BLaER1 (cell line): ENCODE results near the gene CTRB1.
"Not testable (repeated sequence)": the region's sequence is repeated elsewhere in the genome, so short reads cannot be mapped to it uniquely, and the experiment has no call there.

Experiments
- H3K27ac ChIP-seq: shearing (Covaris generic); formaldehyde crosslinking; 2 replicates; pipeline ENCODE4 v1.8.1; 2022
- H3K27me3 ChIP-seq: shearing (Covaris generic); formaldehyde crosslinking; 2 replicates; pipeline ENCODE4 v1.8.1; 2022
- H3K36me3 ChIP-seq: shearing (Covaris generic); formaldehyde crosslinking; 2 replicates; pipeline ENCODE4 v1.8.1; 2022
- H3K4me1 ChIP-seq: shearing (Covaris generic); formaldehyde crosslinking; 2 replicates; pipeline ENCODE4 v1.8.1; 2022
- H3K4me2 ChIP-seq: shearing (Covaris generic); formaldehyde crosslinking; 2 replicates; pipeline ENCODE4 v1.8.1; 2022
- H3K4me3 ChIP-seq: shearing (Covaris generic); formaldehyde crosslinking; 2 replicates; pipeline ENCODE4 v1.8.1; 2022
- H3K9ac ChIP-seq: shearing (Covaris generic); formaldehyde crosslinking; 2 replicates; pipeline ENCODE4 v1.8.1; 2022
- H3K9me3 ChIP-seq: shearing (Covaris generic); formaldehyde crosslinking; 2 replicates; pipeline ENCODE4 v1.8.1; 2022
- H4K20me1 ChIP-seq: shearing (Covaris generic); formaldehyde crosslinking; 2 replicates; pipeline ENCODE4 v1.8.1; 2022
- Cebpa-rat ChIP-seq: shearing (Covaris generic); IDR thresholded peaks from 2 replicates; pipeline ENCODE4 v1.8.1; 2022

CTRB1 gene

GRCh38 chr16:75208861-75209505, 9.8 kb upstream of the CTRB1 start:
- no peaks in the 10 kb centered on the region for H3K9me3 ChIP-seq
- no peak overlapping the region for H3K27ac ChIP-seq
- H3K36me3 ChIP-seq, result no peaks in the 10 kb centered on the region
- no peaks in the 10 kb centered on the region for H4K20me1 ChIP-seq
- H3K4me1 ChIP-seq, result peaks cover 7% of the 10 kb centered on the region
- no peak for TF ChIP-seq Cebpa-rat
- no peak overlapping the region for H3K9ac ChIP-seq
- no peak overlapping the region for H3K4me2 ChIP-seq
- no peaks in the 10 kb centered on the region for H3K27me3 ChIP-seq
- no peak overlapping the region for H3K4me3 ChIP-seq

GRCh38 chr16:75209514-75209913, 9.3 kb upstream of the CTRB1 start:
- H3K27ac ChIP-seq, H3K27me3 ChIP-seq, H4K20me1 ChIP-seq, H3K4me1 ChIP-seq, H3K36me3 ChIP-seq, H3K4me3 ChIP-seq, H3K9ac ChIP-seq, H3K4me2 ChIP-seq, H3K9me3 ChIP-seq: not testable (repeated sequence)

- Histone ChIP-seq H3K4me1 (no peaks in the 10 kb centered on the region), H3K9me3 (no peaks in the 10 kb centered on the region), H4K20me1 (no peaks in the 10 kb centered on the region), H3K27ac (no peak overlapping the region), H3K27me3 (no peaks in the 10 kb centered on the region), H3K9ac (no peak overlapping the region), H3K4me2 (no peak overlapping the region), H3K36me3 (no peaks in the 10 kb centered on the region), H3K4me3 (no peak overlapping the region)
- TF ChIP-seq Cebpa-rat, result no peak
These were observed 8.8 kb upstream of the CTRB1 start for GRCh38 chr16:75209944-75210343.

GRCh38 chr16:75211286-75211685, 7.5 kb upstream of the CTRB1 start:
- not testable (repeated sequence) for H3K4me3 ChIP-seq, H3K27me3 ChIP-seq, H3K9ac ChIP-seq, H3K4me1 ChIP-seq, H3K4me2 ChIP-seq, H3K36me3 ChIP-seq, H3K27ac ChIP-seq, H3K9me3 ChIP-seq, H4K20me1 ChIP-seq

GRCh38 chr16:75216127-75216526, 2.7 kb upstream of the CTRB1 start:
- Histone ChIP-seq H3K9me3 (no peaks in the 10 kb centered on the region), H3K9ac (no peak overlapping the region), H4K20me1 (no peaks in the 10 kb centered on the region), H3K27me3 (no peaks in the 10 kb centered on the region), H3K4me3 (no peak overlapping the region), H3K4me2 (no peak overlapping the region), H3K36me3 (no peaks in the 10 kb centered on the region), H3K4me1 (peaks cover 16% of the 10 kb centered on the region), H3K27ac (no peak overlapping the region)
- TF ChIP-seq Cebpa-rat, result no peak

GRCh38 chr16:75216576-75216975, 2.2 kb upstream of the CTRB1 start:
- no peak for TF ChIP-seq Cebpa-rat
- no peaks in the 10 kb centered on the region for H4K20me1 ChIP-seq
- H3K36me3 ChIP-seq, result no peaks in the 10 kb centered on the region
- peaks cover 16% of the 10 kb centered on the region for H3K4me1 ChIP-seq
- no peak overlapping the region for H3K4me2 ChIP-seq
- no peak overlapping the region for H3K27ac ChIP-seq
- no peaks in the 10 kb centered on the region for H3K27me3 ChIP-seq
- H3K9me3 ChIP-seq, result no peaks in the 10 kb centered on the region
- no peak overlapping the region for H3K9ac ChIP-seq
- H3K4me3 ChIP-seq, result no peak overlapping the region

- Histone ChIP-seq H3K9ac (no peak overlapping the region), H3K27ac (no peak overlapping the region), H4K20me1 (no peaks in the 10 kb centered on the region), H3K4me1 (peaks cover 16% of the 10 kb centered on the region), H3K9me3 (no peaks in the 10 kb centered on the region), H3K36me3 (no peaks in the 10 kb centered on the region), H3K27me3 (no peaks in the 10 kb centered on the region), H3K4me2 (no peak overlapping the region), H3K4me3 (no peak overlapping the region)
- no peak for TF ChIP-seq Cebpa-rat
These were observed 1.4 kb upstream of the CTRB1 start for GRCh38 chr16:75217389-75217851.

- Histone ChIP-seq H3K27me3 (no peaks in the 10 kb centered on the region), H3K36me3 (no peaks in the 10 kb centered on the region), H3K4me1 (peaks cover 16% of the 10 kb centered on the region), H3K4me2 (peak overlapping the region; percentile 52), H3K4me3 (no peak overlapping the region), H3K9me3 (no peaks in the 10 kb centered on the region), H3K9ac (no peak overlapping the region), H3K27ac (no peak overlapping the region), H4K20me1 (no peaks in the 10 kb centered on the region)
- no peak for TF ChIP-seq Cebpa-rat
These were observed 300 bp downstream of the CTRB1 start for GRCh38 chr16:75219088-75219487.

GRCh38 chr16:75219838-75220237, 1.1 kb downstream of the CTRB1 start:
- Histone ChIP-seq H3K36me3 (no peaks in the 10 kb centered on the region), H4K20me1 (no peaks in the 10 kb centered on the region), H3K9me3 (no peaks in the 10 kb centered on the region), H3K4me2 (peak overlapping the region; percentile 52), H3K4me3 (no peak overlapping the region), H3K27ac (no peak overlapping the region), H3K4me1 (peaks cover 16% of the 10 kb centered on the region), H3K9ac (no peak overlapping the region), H3K27me3 (no peaks in the 10 kb centered on the region)
- TF ChIP-seq Cebpa-rat, result no peak

- Histone ChIP-seq H3K9ac (no peak overlapping the region), H4K20me1 (no peaks in the 10 kb centered on the region), H3K36me3 (no peaks in the 10 kb centered on the region), H3K4me1 (peaks cover 16% of the 10 kb centered on the region), H3K4me3 (no peak overlapping the region), H3K27ac (no peak overlapping the region), H3K27me3 (no peaks in the 10 kb centered on the region), H3K9me3 (no peaks in the 10 kb centered on the region), H3K4me2 (no peak overlapping the region)
- TF ChIP-seq Cebpa-rat, result no peak
These were observed 3.5 kb downstream of the CTRB1 start for GRCh38 chr16:75222271-75222783.

GRCh38 chr16:75223129-75223528, 4.3 kb downstream of the CTRB1 start:
- H3K4me2 ChIP-seq, H4K20me1 ChIP-seq, H3K4me3 ChIP-seq, H3K27ac ChIP-seq, H3K9me3 ChIP-seq, H3K9ac ChIP-seq, H3K27me3 ChIP-seq, H3K36me3 ChIP-seq: not testable (repeated sequence)
- peaks cover 16% of the 10 kb centered on the region for H3K4me1 ChIP-seq
